SK-N-SH (cell line): ENCODE results near the gene METTL4.

ENCODE experiments used
- CTCF ChIP-seq: fragments of 200-600 bp; sonication (generic); IDR thresholded peaks from 2 replicates; pipeline ENCODE4 v1.6.1; 2017; ENCODE audit warnings: antibody characterized with exemption, mild to moderate bottlenecking, moderate library complexity
- EP300 ChIP-seq, 2 experiments: IDR thresholded peaks; 2 replicates each; pipeline versions ENCODE4 v1.4.0 to v1.6.1; 2012; ENCODE audit warnings: borderline replicate concordance in 1 of 2, low read depth in 1 of 2, low read length in 1 of 2
- EZH2phosphoT487 ChIP-seq: fragments of 200-600 bp; sonication (generic); IDR thresholded peaks from 2 replicates; pipeline ENCODE4 v1.6.1; 2017; ENCODE audit warnings: low read depth, mixed run types, mild to moderate bottlenecking, antibody characterized with exemption, moderate library complexity, borderline replicate concordance
- FOXM1 ChIP-seq: IDR thresholded peaks from 2 replicates; pipeline ENCODE4 v1.4.0; 2012; ENCODE audit warnings: low read depth, mild to moderate bottlenecking
- MAX ChIP-seq: IDR thresholded peaks from 2 replicates; pipeline ENCODE4 v1.4.0; 2012; ENCODE audit warnings: low read depth
- POLR2AphosphoS5 ChIP-seq: IDR thresholded peaks from 2 replicates; pipeline ENCODE4 v1.6.1; 2012; ENCODE audit warnings: low read depth, low read length
- REST ChIP-seq: IDR thresholded peaks from 2 replicates; pipeline ENCODE4 v1.6.1; 2012; ENCODE audit warnings: mild to moderate bottlenecking, low read depth, low read length, moderate library complexity
- SIN3A ChIP-seq: IDR thresholded peaks from 2 replicates; pipeline ENCODE4 v1.6.1; 2012; ENCODE audit warnings: low read depth, mild to moderate bottlenecking, low read length, moderate library complexity, borderline replicate concordance
- SMC3 ChIP-seq: IDR thresholded peaks from 2 replicates; pipeline ENCODE4 v1.6.1; 2012; ENCODE audit warnings: low read depth, low read length, improper control_type of control experiment
- TAF1 ChIP-seq: IDR thresholded peaks from 2 replicates; pipeline ENCODE4 v1.6.1; 2012; ENCODE audit warnings: low read depth, mild to moderate bottlenecking, low read length, moderate library complexity, borderline replicate concordance
- YY1 ChIP-seq: IDR thresholded peaks from 2 replicates; pipeline ENCODE4 v1.4.0; 2012; ENCODE audit warnings: low read depth, mild to moderate bottlenecking
- ZBTB33 ChIP-seq: IDR thresholded peaks from 2 replicates; pipeline ENCODE4 v1.4.0; 2012; ENCODE audit warnings: low read depth, borderline replicate concordance
- TF ChIP-seq, protein P1 (sequence below): fragments of 150-350 bp; IDR thresholded peaks from 2 replicates; pipeline ENCODE4 v1.6.1; 2017; ENCODE audit warnings: antibody characterized with exemption, low read length, low read depth, borderline replicate concordance
- TF ChIP-seq, protein P2 (sequence below): IDR thresholded peaks from 2 replicates; pipeline ENCODE4 v1.4.0; 2012; ENCODE audit warnings: low read depth, borderline replicate concordance

- TF ChIP-seq, protein P1, sequence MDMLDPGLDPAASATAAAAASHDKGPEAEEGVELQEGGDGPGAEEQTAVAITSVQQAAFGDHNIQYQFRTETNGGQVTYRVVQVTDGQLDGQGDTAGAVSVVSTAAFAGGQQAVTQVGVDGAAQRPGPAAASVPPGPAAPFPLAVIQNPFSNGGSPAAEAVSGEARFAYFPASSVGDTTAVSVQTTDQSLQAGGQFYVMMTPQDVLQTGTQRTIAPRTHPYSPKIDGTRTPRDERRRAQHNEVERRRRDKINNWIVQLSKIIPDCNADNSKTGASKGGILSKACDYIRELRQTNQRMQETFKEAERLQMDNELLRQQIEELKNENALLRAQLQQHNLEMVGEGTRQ, result no peak
- TF ChIP-seq, protein P2, sequence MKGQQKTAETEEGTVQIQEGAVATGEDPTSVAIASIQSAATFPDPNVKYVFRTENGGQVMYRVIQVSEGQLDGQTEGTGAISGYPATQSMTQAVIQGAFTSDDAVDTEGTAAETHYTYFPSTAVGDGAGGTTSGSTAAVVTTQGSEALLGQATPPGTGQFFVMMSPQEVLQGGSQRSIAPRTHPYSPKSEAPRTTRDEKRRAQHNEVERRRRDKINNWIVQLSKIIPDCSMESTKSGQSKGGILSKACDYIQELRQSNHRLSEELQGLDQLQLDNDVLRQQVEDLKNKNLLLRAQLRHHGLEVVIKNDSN, result no peak
- TF ChIP-seq CTCF, result no peak
- TF ChIP-seq POLR2AphosphoS5, result no peak
- no peak for TF ChIP-seq TAF1
- no peak for TF ChIP-seq SMC3
- no peak for TF ChIP-seq FOXM1
- TF ChIP-seq SIN3A, result no peak
- no peak for TF ChIP-seq YY1
- no peak for TF ChIP-seq MAX
- no peak for TF ChIP-seq ZBTB33
- no peak for TF ChIP-seq REST
- no peak for TF ChIP-seq EZH2phosphoT487
- no peak for TF ChIP-seq EP300 (IDR thresholded peaks at IDR 0.05; ENCODE audit: borderline replicate concordance in 1 of 2, low read depth in 1 of 2, low read length in 1 of 2)
Observed at GRCh38 chr18:2564373-2564772, 6.9 kb downstream of the METTL4 start.
